Osteoblast (primary cell): ENCODE results near the gene KIF25. TPM values are rescaled to one million over a fixed set of nuclear protein-coding genes. Genes with fewer than 3 reads are reported as not detected.

Experiments used
- DNase-seq: peaks from one replicate; pipeline ENCODE4 v3.0.0; 2011; ENCODE audit warnings: low spot score, mixed read lengths; ENCODE audit not compliant: insufficient read length; ENCODE audit errors: missing footprints
- H2AFZ ChIP-seq: 2 replicates; pipeline ENCODE4 v1.6.0; 2011; ENCODE audit warnings: mild to moderate bottlenecking, low read length
- H3K27ac ChIP-seq: 2 replicates; pipeline ENCODE4 v1.5.1; 2011; ENCODE audit warnings: mild to moderate bottlenecking, low read depth, low read length, moderate library complexity
- H3K27me3 ChIP-seq: 2 replicates; pipeline ENCODE4 v1.6.0; 2012; ENCODE audit warnings: mild to moderate bottlenecking, control low read depth, inconsistent platforms, low read length, moderate library complexity; ENCODE audit not compliant: insufficient read depth
- H3K36me3 ChIP-seq: 2 replicates; pipeline ENCODE4 v1.5.1; 2011; ENCODE audit warnings: mild to moderate bottlenecking, low read length, control low read depth, moderate library complexity; ENCODE audit not compliant: insufficient read depth
- H3K4me1 ChIP-seq: 2 replicates; pipeline ENCODE4 v1.5.1; 2011; ENCODE audit warnings: mild to moderate bottlenecking, low read length, control low read depth, moderate library complexity; ENCODE audit not compliant: insufficient read depth
- H3K4me2 ChIP-seq: 2 replicates; pipeline ENCODE4 v1.6.0; 2011; ENCODE audit warnings: mild to moderate bottlenecking, low read length; ENCODE audit not compliant: insufficient read depth
- H3K4me3 ChIP-seq: fragments of 200-600 bp; sonication (generic); 3 replicates; pipeline ENCODE4 v1.5.1; 2012; ENCODE audit warnings: mild to moderate bottlenecking, low read length, inconsistent platforms; ENCODE audit not compliant: insufficient read depth
- H3K79me2 ChIP-seq: 2 replicates; pipeline ENCODE4 v1.6.0; 2012; ENCODE audit warnings: mild to moderate bottlenecking, low read length, control low read depth, inconsistent platforms; ENCODE audit not compliant: insufficient read depth
- H3K9me3 ChIP-seq: 2 replicates; pipeline ENCODE4 v1.5.1; 2011; ENCODE audit warnings: low read depth, low read length, control low read depth
- H4K20me1 ChIP-seq: 2 replicates; pipeline ENCODE4 v1.6.0; 2012; ENCODE audit warnings: mild to moderate bottlenecking, low read length, control low read depth; ENCODE audit not compliant: insufficient read depth
- CTCF ChIP-seq: IDR thresholded peaks from 2 replicates; pipeline ENCODE4 v1.5.1; 2011; ENCODE audit warnings: mild to moderate bottlenecking, low read depth, low read length, moderate library complexity; ENCODE audit errors: extremely low read depth
- total RNA-seq: library from RNA; depleted of rRNA; stranded (reverse); fragments of >200 nt; gene quantifications from 2 replicates; pipeline ENCODE4 v1.2.3, GENCODE V29; 2012

The KIF25 gene
- total RNA-seq, 1 donor: not detected

GRCh38 chr6:168017629-168018028 lies 20.2 kb downstream of the KIF25 start:
- Histone ChIP-seq H3K4me3 (no peak overlapping the region), H3K36me3 (no peaks in the 10 kb centered on the region), H4K20me1 (no peaks in the 10 kb centered on the region), H3K4me1 (peaks cover 3% of the 10 kb centered on the region), H3K79me2 (no peaks in the 10 kb centered on the region), H3K9me3 (peaks cover 11% of the 10 kb centered on the region), H3K27ac (no peak overlapping the region), H2AFZ (no peak overlapping the region), H3K4me2 (no peak overlapping the region), H3K27me3 (peaks cover 53% of the 10 kb centered on the region)
- no peak for TF ChIP-seq CTCF
- DNase-seq: no peak

- no peak overlapping the region for H3K4me3 ChIP-seq
- peaks cover 49% of the 10 kb centered on the region for H3K27me3 ChIP-seq
- no peaks in the 10 kb centered on the region for H3K36me3 ChIP-seq
- H3K9me3 ChIP-seq: peaks cover 8% of the 10 kb centered on the region
- H3K27ac ChIP-seq: no peak overlapping the region
- no peaks in the 10 kb centered on the region for H4K20me1 ChIP-seq
- DNase-seq: no peak
- no peaks in the 10 kb centered on the region for H3K79me2 ChIP-seq
- no peak for TF ChIP-seq CTCF
- no peak overlapping the region for H2AFZ ChIP-seq
- H3K4me1 ChIP-seq: peaks cover 3% of the 10 kb centered on the region
- H3K4me2 ChIP-seq: no peak overlapping the region
Measured at GRCh38 chr6:168018664-168019063, 21.2 kb downstream of the KIF25 start.

GRCh38 chr6:168020242-168020641 lies 22.8 kb downstream of the KIF25 start:
- Histone ChIP-seq H3K4me2 (no peak overlapping the region), H3K36me3 (no peaks in the 10 kb centered on the region), H2AFZ (no peak overlapping the region), H3K79me2 (no peaks in the 10 kb centered on the region), H3K4me1 (peaks cover 3% of the 10 kb centered on the region), H4K20me1 (no peaks in the 10 kb centered on the region), H3K27me3 (peaks cover 43% of the 10 kb centered on the region), H3K9me3 (peaks cover 5% of the 10 kb centered on the region), H3K4me3 (no peak overlapping the region), H3K27ac (no peak overlapping the region)
- no peak for TF ChIP-seq CTCF
- DNase-seq: no peak

GRCh38 chr6:168021581-168021980 lies 24.1 kb downstream of the KIF25 start:
- Histone ChIP-seq H2AFZ (no peak overlapping the region), H4K20me1 (no peaks in the 10 kb centered on the region), H3K79me2 (no peaks in the 10 kb centered on the region), H3K4me2 (no peak overlapping the region), H3K4me3 (no peak overlapping the region), H3K27me3 (peaks cover 30% of the 10 kb centered on the region), H3K4me1 (no peaks in the 10 kb centered on the region), H3K36me3 (no peaks in the 10 kb centered on the region), H3K9me3 (no peaks in the 10 kb centered on the region), H3K27ac (no peak overlapping the region)
- TF ChIP-seq CTCF: no peak
- no peak for DNase-seq
